Muscle of leg (tissue), 11 donors: ENCODE results near the gene URB1. TPM values are rescaled to one million over a fixed set of nuclear protein-coding genes. Genes with fewer than 3 reads are reported as not detected.

ENCODE experiments used
- DNase-seq: peaks from one replicate; pipeline ENCODE4 v3.0.0; 2013
- H3K27ac ChIP-seq: one replicate; pipeline ENCODE4 v1.5.1; 2013; ENCODE audit warnings: mild to moderate bottlenecking, low read length, control low read depth
- H3K27me3 ChIP-seq: one replicate; pipeline ENCODE4 v1.6.1; 2013; ENCODE audit warnings: low read length; ENCODE audit not compliant: control insufficient read depth, insufficient read depth
- H3K36me3 ChIP-seq: one replicate; pipeline ENCODE4 v1.6.1; 2013; ENCODE audit warnings: low read length; ENCODE audit not compliant: control insufficient read depth, insufficient read depth
- H3K4me1 ChIP-seq: one replicate; pipeline ENCODE4 v1.6.1; 2013; ENCODE audit warnings: low read length; ENCODE audit not compliant: control insufficient read depth, insufficient read depth
- H3K4me3 ChIP-seq: one replicate; pipeline ENCODE4 v1.5.1; 2013; ENCODE audit warnings: low read length, control low read depth
- H3K9me3 ChIP-seq: replicated peaks from 2 replicates; pipeline ENCODE4 v1.6.1; 2013; ENCODE audit warnings: low read depth, low read length; ENCODE audit not compliant: control insufficient read depth
- WGBS: methylation state at CpG from one replicate; pipeline ENCODE4 v1.1.5; 2013; ENCODE audit warnings: missing lambda C conversion rate; ENCODE audit not compliant: insufficient coverage; 5-methylcytosine and 5-hydroxymethylcytosine counted together
- polyA plus RNA-seq, 8 donors: library from polyadenylated mRNA; unstranded; fragments of 120-200 nt; gene quantifications; one replicate each; pipeline versions ENCODE4 v1.2.1 to v1.2.3, GENCODE V29; 2013; ENCODE audit warnings: inconsistent platforms in 1 of 8, low replicate concordance in 1 of 8; ENCODE audit not compliant: insufficient read length in 8 of 8, insufficient read depth in 1 of 8
- total RNA-seq: library from RNA; stranded (reverse); fragments of 120-200 nt; gene quantifications from one replicate; pipeline ENCODE4 v1.2.4, GENCODE V29; 2013

URB1 gene
- total and polyA plus RNA-seq, 9 donors = 9.7 to 16.6 (median 13.3) TPM

DNA sequence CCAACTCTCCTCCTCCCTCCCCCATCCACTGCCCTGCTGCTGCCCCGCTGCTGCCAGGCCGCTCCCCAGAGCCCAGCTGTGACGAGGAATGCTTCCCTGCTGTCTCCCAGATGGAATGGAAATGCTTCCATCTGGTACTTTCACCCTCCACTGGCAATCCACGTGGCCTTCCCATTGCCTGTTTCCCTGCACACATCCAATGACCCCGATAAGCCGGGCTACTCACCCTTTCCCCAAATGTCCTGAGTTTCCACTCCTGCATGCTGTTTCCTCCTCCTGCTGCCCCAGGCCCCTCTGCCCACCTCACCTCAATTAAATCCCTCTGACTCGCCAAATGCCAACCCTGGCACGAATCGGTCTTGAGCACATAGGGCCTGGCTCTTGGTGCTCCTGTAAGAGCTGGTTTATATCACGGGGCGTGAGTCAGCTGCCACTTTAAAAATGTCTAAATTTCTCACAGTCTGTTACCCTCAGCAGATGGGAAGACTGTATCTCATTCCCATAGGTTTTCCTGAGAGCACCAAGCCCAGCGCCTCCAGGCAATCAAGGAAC is 57.8 kb downstream of the URB1 start:
- H3K4me3 ChIP-seq = no peak overlapping the region
- peaks cover 14% of the 10 kb centered on the region for H3K4me1 ChIP-seq
- H3K9me3 ChIP-seq = peaks cover 8% of the 10 kb centered on the region
- H3K27me3 ChIP-seq = no peaks in the 10 kb centered on the region
- DNase-seq = no peak
- whole genome bisulfite sequencing = 77% methylated on average over 10 of the region's 12 CpGs
- H3K36me3 ChIP-seq = peaks cover 82% of the 10 kb centered on the region
- H3K27ac ChIP-seq = peak overlapping the region; percentile 35

DNA sequence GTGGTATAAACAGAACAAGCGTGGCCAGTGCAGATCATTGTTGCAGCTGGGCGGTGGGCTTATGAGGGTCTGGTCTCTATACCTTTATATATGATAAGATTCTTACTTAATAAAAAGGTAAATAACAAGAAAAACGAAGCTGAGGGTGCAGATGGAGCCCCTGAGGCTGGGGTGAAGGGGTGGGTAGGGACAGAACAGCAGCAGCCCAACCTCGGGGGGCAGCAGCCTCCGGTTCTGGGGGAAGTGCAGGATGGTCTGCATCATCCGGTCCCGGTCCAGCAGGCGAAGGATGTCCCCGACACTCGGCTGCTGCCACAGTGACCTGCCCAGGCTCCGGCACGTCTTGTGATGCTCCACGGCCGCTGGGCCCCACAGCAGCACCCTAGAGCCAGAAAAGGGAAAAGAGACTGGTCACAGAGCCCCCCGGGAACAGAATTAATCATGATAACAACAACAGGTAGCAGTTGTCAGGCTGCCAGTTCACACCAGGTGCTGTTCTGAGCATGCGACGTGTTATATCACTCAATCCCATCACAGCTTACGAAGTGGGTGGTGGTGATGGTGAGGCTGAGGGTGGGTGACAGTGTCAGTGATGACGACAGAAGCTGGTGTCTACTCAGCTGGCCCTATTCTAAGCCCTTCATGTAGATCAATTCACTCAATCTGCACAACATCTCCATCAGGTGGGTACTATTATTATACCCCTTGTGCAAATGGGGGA is 58.7 kb downstream of the URB1 start:
- peaks cover 18% of the 10 kb centered on the region for H3K4me1 ChIP-seq
- WGBS = 95% methylated on average over 9 of the region's 19 CpGs
- no peak overlapping the region for H3K4me3 ChIP-seq
- H3K36me3 ChIP-seq = peaks cover 84% of the 10 kb centered on the region
- H3K27ac ChIP-seq = no peak overlapping the region
- no peak for DNase-seq
- H3K27me3 ChIP-seq = no peaks in the 10 kb centered on the region
- peaks cover 8% of the 10 kb centered on the region for H3K9me3 ChIP-seq

- no peak for DNase-seq
- Histone ChIP-seq H3K4me1 (peaks cover 26% of the 10 kb centered on the region), H3K27me3 (no peaks in the 10 kb centered on the region), H3K9me3 (peaks cover 10% of the 10 kb centered on the region), H3K4me3 (no peak overlapping the region), H3K36me3 (peaks cover 68% of the 10 kb centered on the region), H3K27ac (no peak overlapping the region)
- WGBS = 100% methylated on average over 1 of the region's 1 CpG
These were observed 60.3 kb downstream of the URB1 start for GRCh38 chr21:32332463-32332951.

DNA sequence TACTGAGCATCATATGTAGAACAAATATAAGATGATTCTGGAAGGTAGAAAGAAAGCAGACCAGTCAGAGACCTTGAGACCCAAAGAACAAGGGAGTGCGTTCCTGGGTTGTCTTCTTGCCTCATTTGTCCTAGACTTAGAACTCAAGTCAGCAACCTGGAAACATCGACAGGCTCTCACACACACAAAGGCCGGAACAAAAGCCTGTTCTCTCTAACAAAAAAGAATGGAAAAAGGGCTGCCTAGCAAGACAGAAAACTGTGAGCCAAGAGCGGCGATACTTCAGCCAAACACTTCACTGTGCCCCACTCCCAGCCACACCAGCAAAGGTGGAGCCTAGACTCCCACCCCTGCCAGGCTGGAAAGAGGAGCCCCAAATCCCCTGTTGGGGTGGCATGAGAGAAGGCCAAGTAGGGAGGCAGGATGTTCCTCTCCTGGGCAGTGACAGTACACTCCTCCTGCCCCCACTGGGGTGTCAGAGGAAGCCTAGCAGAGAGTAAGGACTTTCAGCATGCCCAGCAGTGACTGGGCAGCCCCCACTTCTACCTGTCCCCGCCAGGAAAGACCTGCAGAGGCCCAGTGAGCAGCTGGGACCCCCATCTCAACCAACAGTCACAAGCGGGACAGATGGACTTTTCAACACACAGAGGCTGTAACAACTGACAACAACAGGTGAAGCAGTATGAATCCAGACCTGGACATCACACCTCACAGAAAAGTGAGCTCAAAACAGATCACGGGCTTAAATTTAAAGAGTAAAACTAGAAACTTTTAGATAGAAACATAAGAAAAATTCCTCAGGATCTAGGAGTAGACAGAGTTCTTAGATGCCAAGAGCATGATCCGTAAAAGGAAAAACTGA is 61.1 kb downstream of the URB1 start:
- Histone ChIP-seq H3K27ac (no peak overlapping the region), H3K4me1 (peaks cover 26% of the 10 kb centered on the region), H3K9me3 (peaks cover 10% of the 10 kb centered on the region), H3K27me3 (no peaks in the 10 kb centered on the region), H3K4me3 (no peak overlapping the region), H3K36me3 (peaks cover 60% of the 10 kb centered on the region)
- 91% methylated on average over 5 of the region's 9 CpGs for WGBS
- peak; percentile 43 for DNase-seq

DNA sequence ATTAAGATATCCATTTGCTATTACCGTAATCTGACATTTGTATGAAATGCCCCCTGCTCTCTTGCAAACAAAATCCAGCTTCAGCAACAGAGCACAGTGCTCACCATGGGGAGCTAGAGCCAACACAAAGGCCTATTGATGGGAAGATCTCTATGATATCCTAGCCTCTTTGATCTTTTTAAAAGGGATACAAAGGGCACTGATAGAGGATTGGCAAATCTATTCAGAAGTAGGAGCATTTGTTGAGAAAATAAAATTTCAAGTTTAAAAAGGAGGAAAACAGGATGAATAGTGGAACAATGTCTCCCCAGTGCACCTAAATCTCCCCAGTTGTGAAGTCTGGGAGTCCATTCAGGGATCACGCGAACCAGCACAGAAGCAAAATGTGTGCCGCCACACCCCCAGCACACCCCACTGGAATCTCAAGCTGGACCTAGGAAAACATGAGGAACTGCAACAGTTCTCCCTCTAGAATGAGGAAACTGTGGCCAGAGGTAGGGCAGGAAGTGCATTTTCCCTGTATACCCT is 62.0 kb downstream of the URB1 start:
- peaks cover 10% of the 10 kb centered on the region for H3K9me3 ChIP-seq
- no CpG with 5 or more reads among the region's 4 CpGs for WGBS
- H3K36me3 ChIP-seq = peaks cover 60% of the 10 kb centered on the region
- no peak for DNase-seq
- H3K4me3 ChIP-seq = no peak overlapping the region
- H3K27me3 ChIP-seq = no peaks in the 10 kb centered on the region
- peaks cover 24% of the 10 kb centered on the region for H3K4me1 ChIP-seq
- no peak overlapping the region for H3K27ac ChIP-seq

DNA sequence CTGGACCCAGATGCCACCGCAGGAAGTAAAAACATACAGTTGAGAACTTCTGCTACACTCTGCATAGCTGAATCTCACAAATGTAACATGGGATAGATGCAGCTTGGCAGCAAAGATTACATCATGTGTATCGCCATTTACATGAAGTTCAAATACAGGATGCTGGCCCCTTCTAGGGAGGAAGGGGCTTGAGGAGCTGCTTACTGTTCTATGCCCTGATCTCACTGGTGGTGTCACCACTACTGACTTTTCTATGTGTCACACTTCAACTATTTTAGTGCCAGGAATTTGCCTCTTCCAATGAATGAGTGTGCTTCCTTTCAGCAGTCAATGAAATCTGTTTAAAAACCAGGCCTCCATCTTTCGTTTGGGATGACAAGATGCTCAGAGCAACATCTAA is 63.0 kb downstream of the URB1 start:
- WGBS = no CpG with 5 or more reads among the region's 3 CpGs
- no peaks in the 10 kb centered on the region for H3K27me3 ChIP-seq
- H3K4me1 ChIP-seq = peaks cover 17% of the 10 kb centered on the region
- peak overlapping the region; percentile 87 for H3K27ac ChIP-seq
- peak; percentile 43 for DNase-seq
- peaks cover 10% of the 10 kb centered on the region for H3K9me3 ChIP-seq
- peaks cover 60% of the 10 kb centered on the region for H3K36me3 ChIP-seq
- no peak overlapping the region for H3K4me3 ChIP-seq

GRCh38 chr21:32329331-32329730 is 63.5 kb downstream of the URB1 start:
- H3K4me3 ChIP-seq = no peak overlapping the region
- H3K9me3 ChIP-seq = peaks cover 10% of the 10 kb centered on the region
- DNase-seq = peak; percentile 90
- peak overlapping the region; percentile 87 for H3K27ac ChIP-seq
- no peaks in the 10 kb centered on the region for H3K27me3 ChIP-seq
- peaks cover 16% of the 10 kb centered on the region for H3K4me1 ChIP-seq
- 60% methylated on average over 1 of the region's 2 CpGs for WGBS
- H3K36me3 ChIP-seq = peaks cover 60% of the 10 kb centered on the region

GRCh38 chr21:32328595-32328994 is 64.2 kb downstream of the URB1 start:
- peaks cover 60% of the 10 kb centered on the region for H3K36me3 ChIP-seq
- H3K9me3 ChIP-seq = peaks cover 10% of the 10 kb centered on the region
- H3K27ac ChIP-seq = peak overlapping the region; percentile 87
- H3K4me3 ChIP-seq = no peak overlapping the region
- DNase-seq = peak; percentile 94
- peaks cover 16% of the 10 kb centered on the region for H3K4me1 ChIP-seq
- WGBS = no CpG with 5 or more reads among the region's 3 CpGs
- H3K27me3 ChIP-seq = no peaks in the 10 kb centered on the region

GRCh38 chr21:32325706-32326105 is 67.1 kb downstream of the URB1 start:
- no peak for DNase-seq
- Histone ChIP-seq H3K9me3 (peaks cover 2% of the 10 kb centered on the region), H3K27ac (no peak overlapping the region), H3K36me3 (peaks cover 68% of the 10 kb centered on the region), H3K4me1 (peaks cover 13% of the 10 kb centered on the region), H3K4me3 (no peak overlapping the region), H3K27me3 (no peaks in the 10 kb centered on the region)
- 73% methylated on average over 5 of the region's 8 CpGs for WGBS

GRCh38 chr21:32322676-32323075 is 70.1 kb downstream of the URB1 start:
- no peak for DNase-seq
- Histone ChIP-seq H3K27me3 (no peaks in the 10 kb centered on the region), H3K4me3 (no peak overlapping the region), H3K9me3 (no peaks in the 10 kb centered on the region), H3K4me1 (no peaks in the 10 kb centered on the region), H3K36me3 (peaks cover 88% of the 10 kb centered on the region), H3K27ac (no peak overlapping the region)
- 94% methylated on average over 8 of the region's 10 CpGs for WGBS
